Measurements from ENCODE around the gene POLR2B. TPM values are rescaled to one million over a fixed set of nuclear protein-coding genes. Genes with fewer than 3 reads are reported as not detected.

POLR2B gene
- polyA plus RNA-seq, 1 experiment: 163 TPM

DNA sequence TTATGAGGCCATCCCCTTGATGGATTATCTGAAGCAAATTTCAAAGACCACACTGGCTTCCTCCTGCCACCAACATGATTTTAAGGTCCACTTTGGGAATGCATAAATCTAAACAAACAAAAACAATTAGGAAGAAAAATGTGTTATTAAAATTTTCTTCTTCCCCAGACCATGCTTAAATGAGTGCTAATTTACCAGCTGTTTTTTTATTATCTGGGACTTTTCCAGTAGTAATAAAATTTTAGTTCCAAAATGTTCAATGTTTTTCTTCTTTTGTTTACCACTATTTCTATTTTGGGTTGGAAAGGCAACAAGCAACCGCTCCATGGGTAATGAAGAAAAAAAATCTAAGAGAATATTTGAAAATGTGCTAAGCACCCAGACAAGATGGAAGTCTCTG is 62.3 kb downstream of the POLR2B start:
- DNase-seq (ENCODE audit: low read depth, low spot score): no peak
- no peaks in the 10 kb centered on the region for H3K27me3 ChIP-seq (ENCODE audit: control insufficient read depth, insufficient read depth, low read length)
- ChIA-PET POLR2A (no interaction called here), CTCF (interaction anchor here (9.2 kb wide), 1 partner anchor 123 kb away, joined by 179 read pairs; no protein-coding TSS in a partner anchor)
- TF ChIP-seq, protein P1, sequence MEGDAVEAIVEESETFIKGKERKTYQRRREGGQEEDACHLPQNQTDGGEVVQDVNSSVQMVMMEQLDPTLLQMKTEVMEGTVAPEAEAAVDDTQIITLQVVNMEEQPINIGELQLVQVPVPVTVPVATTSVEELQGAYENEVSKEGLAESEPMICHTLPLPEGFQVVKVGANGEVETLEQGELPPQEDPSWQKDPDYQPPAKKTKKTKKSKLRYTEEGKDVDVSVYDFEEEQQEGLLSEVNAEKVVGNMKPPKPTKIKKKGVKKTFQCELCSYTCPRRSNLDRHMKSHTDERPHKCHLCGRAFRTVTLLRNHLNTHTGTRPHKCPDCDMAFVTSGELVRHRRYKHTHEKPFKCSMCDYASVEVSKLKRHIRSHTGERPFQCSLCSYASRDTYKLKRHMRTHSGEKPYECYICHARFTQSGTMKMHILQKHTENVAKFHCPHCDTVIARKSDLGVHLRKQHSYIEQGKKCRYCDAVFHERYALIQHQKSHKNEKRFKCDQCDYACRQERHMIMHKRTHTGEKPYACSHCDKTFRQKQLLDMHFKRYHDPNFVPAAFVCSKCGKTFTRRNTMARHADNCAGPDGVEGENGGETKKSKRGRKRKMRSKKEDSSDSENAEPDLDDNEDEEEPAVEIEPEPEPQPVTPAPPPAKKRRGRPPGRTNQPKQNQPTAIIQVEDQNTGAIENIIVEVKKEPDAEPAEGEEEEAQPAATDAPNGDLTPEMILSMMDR (IDR thresholded peaks at IDR 0.05; ENCODE audit: low read depth, low read length): no peak
- H3K27ac ChIP-seq (ENCODE audit: low read depth, low read length): no peak overlapping the region
- no peak overlapping the region for H3K4me3 ChIP-seq (ENCODE audit: low read depth, low read length)
- H3K9me3 ChIP-seq (ENCODE audit: control insufficient read depth, insufficient read depth, low read length): no peaks in the 10 kb centered on the region

- POLR2A ChIA-PET: no interaction called here
- DNase-seq (ENCODE audit: low read depth, low spot score): no peak
- TF ChIP-seq, protein P1 (IDR thresholded peaks at IDR 0.05; ENCODE audit: low read depth, low read length): no peak
- CTCF ChIA-PET: interaction anchor here (2.1 to 9.2 kb wide), 2 partner anchors 121 kb away, joined by 16 to 179 read pairs; no protein-coding TSS in a partner anchor
- Histone ChIP-seq H3K9me3 (ENCODE audit: control insufficient read depth, insufficient read depth, low read length) (no peaks in the 10 kb centered on the region), H3K27me3 (ENCODE audit: control insufficient read depth, insufficient read depth, low read length) (no peaks in the 10 kb centered on the region), H3K4me3 (ENCODE audit: low read depth, low read length) (no peak overlapping the region), H3K27ac (ENCODE audit: low read depth, low read length) (no peak overlapping the region)
These were observed 64.0 kb downstream of the POLR2B start for GRCh38 chr4:57042711-57043169.

- H3K4me3 ChIP-seq (ENCODE audit: low read depth, low read length): no peak overlapping the region
- no peaks in the 10 kb centered on the region for H3K9me3 ChIP-seq (ENCODE audit: control insufficient read depth, insufficient read depth, low read length)
- H3K27ac ChIP-seq (ENCODE audit: low read depth, low read length): peak overlapping the region; percentile 77
- TF ChIP-seq, protein P1 (IDR thresholded peaks at IDR 0.05; ENCODE audit: low read depth, low read length): no peak
- ChIA-PET CTCF (interaction anchor here (2.1 kb wide), 1 partner anchor 120 kb away, joined by 16 read pairs; no protein-coding TSS in a partner anchor), POLR2A (interaction anchor here (1.0 to 1.5 kb wide), 3 partner anchors 12 to 37 kb away, joined by 3 to 7 read pairs (median 5); no protein-coding TSS in a partner anchor)
- no peak for DNase-seq (ENCODE audit: low read depth, low spot score)
- no peaks in the 10 kb centered on the region for H3K27me3 ChIP-seq (ENCODE audit: control insufficient read depth, insufficient read depth, low read length)
These were observed 64.9 kb downstream of the POLR2B start for GRCh38 chr4:57043347-57044251.

GRCh38 chr4:57044279-57044678 is 65.6 kb downstream of the POLR2B start:
- ChIA-PET POLR2A (interaction anchor here (1.0 to 1.5 kb wide), 3 partner anchors 13 to 37 kb away, joined by 3 to 7 read pairs (median 5); no protein-coding TSS in a partner anchor), CTCF (interaction anchor here (2.1 kb wide), 1 partner anchor 119 kb away, joined by 16 read pairs; no protein-coding TSS in a partner anchor)
- no peak for DNase-seq (ENCODE audit: low read depth, low spot score)
- peak overlapping the region; percentile 77 for H3K27ac ChIP-seq (ENCODE audit: low read depth, low read length)
- TF ChIP-seq, protein P1 (IDR thresholded peaks at IDR 0.05; ENCODE audit: low read depth, low read length): no peak
- no peaks in the 10 kb centered on the region for H3K27me3 ChIP-seq (ENCODE audit: control insufficient read depth, insufficient read depth, low read length)
- no peak overlapping the region for H3K4me3 ChIP-seq (ENCODE audit: low read depth, low read length)
- H3K9me3 ChIP-seq (ENCODE audit: control insufficient read depth, insufficient read depth, low read length): no peaks in the 10 kb centered on the region
